ENCODE data around the gene ATP8A1. TPM values are rescaled to one million over a fixed set of nuclear protein-coding genes. Genes with fewer than 3 reads are reported as not detected.
A peak's percentile ranks its signal among the peaks of the same experiment; 100 is the strongest.

Gene ATP8A1
- total RNA-seq, 1 donor from 2014 or later, result 44.0 TPM

DNA sequence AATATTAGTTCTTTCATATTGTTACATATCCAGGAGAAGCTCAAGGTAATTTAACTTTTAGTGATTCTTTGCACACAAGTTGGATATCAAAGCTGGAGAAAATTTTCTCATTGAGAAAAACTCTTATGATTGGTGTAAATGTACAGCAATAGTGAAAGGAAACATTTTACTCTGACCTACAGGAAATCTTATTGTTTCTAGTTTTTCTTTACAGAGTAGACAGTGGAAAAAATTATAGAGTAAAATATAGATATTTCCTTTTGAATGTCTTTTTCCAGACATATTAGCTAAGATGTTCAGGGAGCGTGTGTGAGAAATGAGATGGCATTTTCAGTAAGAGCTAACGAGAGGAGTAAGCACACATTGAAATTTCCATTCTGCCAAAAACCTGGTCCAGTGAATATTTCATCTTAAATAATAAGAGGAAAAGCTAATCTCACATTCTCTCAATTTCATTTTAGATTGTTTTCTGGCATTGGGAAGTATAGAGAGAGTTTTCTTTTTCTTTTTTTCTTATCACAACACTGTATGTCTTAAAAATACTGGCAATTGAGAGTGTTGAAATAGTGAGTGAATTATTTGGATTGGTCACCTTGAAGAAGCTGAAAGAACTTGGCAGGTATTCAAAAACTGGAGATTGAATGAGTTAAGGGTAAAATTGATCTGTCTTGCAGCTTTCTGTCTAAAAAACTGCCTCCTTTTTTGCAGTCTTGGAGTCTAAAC, 15.6 kb upstream of the ATP8A1 start:
- Mint-ChIP-seq H3K27me3 (ENCODE audit: unreplicated experiment) (no peaks in the 10 kb centered on the region), H3K36me3 (ENCODE audit: low read depth, unreplicated experiment) (no peaks in the 10 kb centered on the region), H3K9me3 (ENCODE audit: unreplicated experiment) (no peaks in the 10 kb centered on the region), H3K27ac (ENCODE audit: unreplicated experiment) (no peak overlapping the region), H3K4me3 (ENCODE audit: unreplicated experiment) (no peak overlapping the region), H3K4me1 (ENCODE audit: unreplicated experiment) (peaks cover 22% of the 10 kb centered on the region)
- TF ChIP-seq, protein P1, sequence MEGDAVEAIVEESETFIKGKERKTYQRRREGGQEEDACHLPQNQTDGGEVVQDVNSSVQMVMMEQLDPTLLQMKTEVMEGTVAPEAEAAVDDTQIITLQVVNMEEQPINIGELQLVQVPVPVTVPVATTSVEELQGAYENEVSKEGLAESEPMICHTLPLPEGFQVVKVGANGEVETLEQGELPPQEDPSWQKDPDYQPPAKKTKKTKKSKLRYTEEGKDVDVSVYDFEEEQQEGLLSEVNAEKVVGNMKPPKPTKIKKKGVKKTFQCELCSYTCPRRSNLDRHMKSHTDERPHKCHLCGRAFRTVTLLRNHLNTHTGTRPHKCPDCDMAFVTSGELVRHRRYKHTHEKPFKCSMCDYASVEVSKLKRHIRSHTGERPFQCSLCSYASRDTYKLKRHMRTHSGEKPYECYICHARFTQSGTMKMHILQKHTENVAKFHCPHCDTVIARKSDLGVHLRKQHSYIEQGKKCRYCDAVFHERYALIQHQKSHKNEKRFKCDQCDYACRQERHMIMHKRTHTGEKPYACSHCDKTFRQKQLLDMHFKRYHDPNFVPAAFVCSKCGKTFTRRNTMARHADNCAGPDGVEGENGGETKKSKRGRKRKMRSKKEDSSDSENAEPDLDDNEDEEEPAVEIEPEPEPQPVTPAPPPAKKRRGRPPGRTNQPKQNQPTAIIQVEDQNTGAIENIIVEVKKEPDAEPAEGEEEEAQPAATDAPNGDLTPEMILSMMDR (IDR thresholded peaks at IDR 0.05; ENCODE audit: unreplicated experiment), result no peak
- DNase-seq (ENCODE audit: low spot score), result no peak

DNA sequence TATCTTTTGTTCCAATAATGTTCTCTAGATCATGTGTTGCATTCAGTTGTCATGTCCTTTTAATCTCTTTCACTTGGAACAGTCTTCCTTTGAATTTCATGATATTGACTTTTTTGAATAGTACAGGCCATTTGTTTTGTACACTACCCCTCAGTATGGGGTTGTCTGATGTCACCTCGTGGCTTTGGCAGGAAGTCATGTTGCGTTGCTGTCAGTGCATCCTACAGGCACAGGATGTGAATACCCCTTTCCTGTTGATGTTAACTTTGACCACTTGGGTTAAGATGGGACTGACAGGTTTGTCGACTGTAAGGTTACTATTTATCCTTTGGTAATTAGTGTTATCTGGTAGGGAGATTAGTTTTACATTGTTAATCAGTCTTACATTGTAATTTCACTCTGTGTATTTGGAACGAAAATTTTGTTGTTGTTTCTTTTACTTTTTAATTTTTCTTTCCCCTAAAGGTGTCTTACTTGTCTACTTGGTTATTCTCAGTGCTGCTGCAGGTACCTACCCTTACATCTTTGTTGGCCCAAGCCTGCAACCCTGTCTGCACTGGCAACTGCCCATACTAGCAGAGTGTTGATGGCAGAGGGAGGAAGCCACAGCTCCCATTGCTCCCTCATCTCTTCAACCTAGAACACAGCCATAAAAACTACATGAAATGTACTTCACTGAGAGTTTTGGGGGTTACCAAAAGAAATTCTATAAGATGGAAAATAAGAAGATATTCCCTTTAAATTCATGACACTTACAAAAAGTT, 14.7 kb upstream of the ATP8A1 start:
- TF ChIP-seq, protein P1 (IDR thresholded peaks at IDR 0.05; ENCODE audit: unreplicated experiment), result no peak
- H3K9me3 Mint-ChIP-seq (ENCODE audit: unreplicated experiment), result no peaks in the 10 kb centered on the region
- H3K27me3 Mint-ChIP-seq (ENCODE audit: unreplicated experiment), result no peaks in the 10 kb centered on the region
- H3K27ac Mint-ChIP-seq (ENCODE audit: unreplicated experiment), result peak overlapping the region; percentile 81
- no peak overlapping the region for H3K4me3 Mint-ChIP-seq (ENCODE audit: unreplicated experiment)
- H3K36me3 Mint-ChIP-seq (ENCODE audit: low read depth, unreplicated experiment), result no peaks in the 10 kb centered on the region
- DNase-seq (ENCODE audit: low spot score), result no peak
- H3K4me1 Mint-ChIP-seq (ENCODE audit: unreplicated experiment), result peaks cover 22% of the 10 kb centered on the region

DNA sequence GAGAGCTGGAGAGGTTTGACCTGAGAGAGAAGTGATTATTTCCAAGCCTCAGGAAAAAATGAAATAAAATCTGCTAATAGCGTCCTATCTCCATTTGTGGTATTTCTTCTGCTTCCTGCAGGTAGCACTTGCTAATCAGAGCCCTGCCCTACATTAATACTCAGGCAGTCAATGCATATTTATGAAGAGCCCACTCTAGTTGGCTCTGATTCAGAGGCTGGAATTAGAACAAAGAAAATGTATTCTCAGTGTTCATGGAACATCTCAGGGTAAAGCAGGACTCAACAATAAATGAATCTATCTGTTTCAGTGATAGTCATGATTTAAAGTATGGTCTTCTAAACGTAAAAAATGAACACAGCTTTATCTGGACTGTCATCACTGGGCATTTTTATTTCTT, 1.4 kb upstream of the ATP8A1 start:
- peaks cover under 1% of the 10 kb centered on the region for H3K36me3 Mint-ChIP-seq (ENCODE audit: low read depth, unreplicated experiment)
- H3K27me3 Mint-ChIP-seq (ENCODE audit: unreplicated experiment), result peaks cover 3% of the 10 kb centered on the region
- TF ChIP-seq, protein P1 (IDR thresholded peaks at IDR 0.05; ENCODE audit: unreplicated experiment), result no peak
- H3K4me3 Mint-ChIP-seq (ENCODE audit: unreplicated experiment), result peak overlapping the region; percentile 94
- H3K4me1 Mint-ChIP-seq (ENCODE audit: unreplicated experiment), result peaks cover 43% of the 10 kb centered on the region
- no peaks in the 10 kb centered on the region for H3K9me3 Mint-ChIP-seq (ENCODE audit: unreplicated experiment)
- H3K27ac Mint-ChIP-seq (ENCODE audit: unreplicated experiment), result peak overlapping the region; percentile 57
- DNase-seq (ENCODE audit: low spot score), result no peak

DNA sequence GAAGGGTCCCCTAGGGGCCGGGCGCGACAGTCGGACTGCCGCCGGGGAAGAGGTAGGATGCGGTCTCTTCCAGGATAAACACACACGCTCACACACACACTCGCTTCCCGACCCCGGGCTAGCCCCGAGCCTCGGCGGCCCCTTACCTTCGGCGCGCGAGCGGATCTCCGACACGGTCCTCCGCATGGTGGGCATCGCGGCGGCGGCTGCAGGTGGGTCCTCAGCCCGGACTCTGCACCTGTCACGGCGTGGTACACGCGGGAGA, 294 bp downstream of the ATP8A1 start:
- no peak overlapping the region for H3K27ac Mint-ChIP-seq (ENCODE audit: unreplicated experiment)
- H3K9me3 Mint-ChIP-seq (ENCODE audit: unreplicated experiment), result no peaks in the 10 kb centered on the region
- H3K36me3 Mint-ChIP-seq (ENCODE audit: low read depth, unreplicated experiment), result peaks cover 14% of the 10 kb centered on the region
- H3K4me3 Mint-ChIP-seq (ENCODE audit: unreplicated experiment), result peak overlapping the region; percentile 96
- DNase-seq (ENCODE audit: low spot score), result peak; percentile 32
- TF ChIP-seq, protein P1 (IDR thresholded peaks at IDR 0.05; ENCODE audit: unreplicated experiment), result no peak
- peaks cover 3% of the 10 kb centered on the region for H3K27me3 Mint-ChIP-seq (ENCODE audit: unreplicated experiment)
- H3K4me1 Mint-ChIP-seq (ENCODE audit: unreplicated experiment), result peaks cover 55% of the 10 kb centered on the region

All from endothelial cell (in vitro differentiated cells).